ENCODE results near the gene RNF150. TPM values are rescaled to one million over a fixed set of nuclear protein-coding genes. Genes with fewer than 3 reads are reported as not detected.

Gene RNF150
- total and polyA plus RNA-seq, 2 of the 4 experiments (the other 2 are of a cell fraction): 6.2 to 18.1 TPM

DNA sequence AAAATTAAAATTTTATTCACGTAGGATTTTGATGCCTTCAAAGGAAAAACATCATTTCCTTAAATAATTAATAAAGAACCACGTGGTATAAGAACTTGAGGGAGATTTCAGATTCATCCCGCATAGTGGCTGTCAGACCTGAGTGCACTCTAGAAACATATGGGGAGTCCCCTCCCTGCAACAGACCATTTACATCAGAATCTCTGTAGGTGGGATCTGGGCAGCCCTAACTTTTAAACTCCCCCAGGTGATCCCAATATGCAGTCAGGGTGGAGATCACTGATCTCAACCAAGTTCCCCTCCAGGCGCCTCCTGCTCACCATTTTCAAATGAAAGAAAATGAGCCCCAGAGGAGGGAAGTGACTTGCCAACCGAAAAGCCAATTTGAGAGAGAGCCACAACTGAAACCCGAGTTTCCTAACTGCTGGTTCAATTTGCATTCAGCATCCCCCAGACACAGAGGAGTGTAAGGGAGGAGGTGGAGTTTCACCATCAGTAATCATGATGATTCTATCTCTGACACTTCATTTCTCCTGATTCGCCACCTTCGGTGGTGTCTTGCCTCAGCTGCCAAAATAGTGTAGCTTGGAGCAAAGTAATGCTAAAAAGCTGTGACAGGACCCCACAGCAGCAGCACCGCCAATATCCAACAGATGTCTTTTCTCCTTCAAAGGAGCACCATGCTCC lies 11.4 kb downstream of the RNF150 start:
- H2AFZ ChIP-seq (replicated peaks; ENCODE audit: low read length, poor library complexity): no peak overlapping the region
- BruUV-seq (replicated peaks): no TSS peak
- WGBS, 2 experiments (ENCODE audit: extremely low coverage in 2 of 2, insufficient read length in 1 of 2): no CpG with 5 or more reads among the region's 9 CpGs
- no peaks in the 10 kb centered on the region for H4K20me1 ChIP-seq (ENCODE audit: insufficient read depth, low read length)
- H3K56ac ChIP-seq (ENCODE audit: extremely low read depth, insufficient read depth, low read length): no peak overlapping the region
- TF ChIP-seq, protein P1, sequence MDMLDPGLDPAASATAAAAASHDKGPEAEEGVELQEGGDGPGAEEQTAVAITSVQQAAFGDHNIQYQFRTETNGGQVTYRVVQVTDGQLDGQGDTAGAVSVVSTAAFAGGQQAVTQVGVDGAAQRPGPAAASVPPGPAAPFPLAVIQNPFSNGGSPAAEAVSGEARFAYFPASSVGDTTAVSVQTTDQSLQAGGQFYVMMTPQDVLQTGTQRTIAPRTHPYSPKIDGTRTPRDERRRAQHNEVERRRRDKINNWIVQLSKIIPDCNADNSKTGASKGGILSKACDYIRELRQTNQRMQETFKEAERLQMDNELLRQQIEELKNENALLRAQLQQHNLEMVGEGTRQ (IDR thresholded peaks at IDR 0.05; ENCODE audit: low read depth, low read length): no peak
- TF ChIP-seq, protein P2, sequence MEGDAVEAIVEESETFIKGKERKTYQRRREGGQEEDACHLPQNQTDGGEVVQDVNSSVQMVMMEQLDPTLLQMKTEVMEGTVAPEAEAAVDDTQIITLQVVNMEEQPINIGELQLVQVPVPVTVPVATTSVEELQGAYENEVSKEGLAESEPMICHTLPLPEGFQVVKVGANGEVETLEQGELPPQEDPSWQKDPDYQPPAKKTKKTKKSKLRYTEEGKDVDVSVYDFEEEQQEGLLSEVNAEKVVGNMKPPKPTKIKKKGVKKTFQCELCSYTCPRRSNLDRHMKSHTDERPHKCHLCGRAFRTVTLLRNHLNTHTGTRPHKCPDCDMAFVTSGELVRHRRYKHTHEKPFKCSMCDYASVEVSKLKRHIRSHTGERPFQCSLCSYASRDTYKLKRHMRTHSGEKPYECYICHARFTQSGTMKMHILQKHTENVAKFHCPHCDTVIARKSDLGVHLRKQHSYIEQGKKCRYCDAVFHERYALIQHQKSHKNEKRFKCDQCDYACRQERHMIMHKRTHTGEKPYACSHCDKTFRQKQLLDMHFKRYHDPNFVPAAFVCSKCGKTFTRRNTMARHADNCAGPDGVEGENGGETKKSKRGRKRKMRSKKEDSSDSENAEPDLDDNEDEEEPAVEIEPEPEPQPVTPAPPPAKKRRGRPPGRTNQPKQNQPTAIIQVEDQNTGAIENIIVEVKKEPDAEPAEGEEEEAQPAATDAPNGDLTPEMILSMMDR (conservative IDR thresholded peaks at IDR 0.05; ENCODE audit: low read depth, low read length): no peak
- TF ChIP-seq RAD21 (IDR thresholded peaks at IDR 0.05; ENCODE audit: low read length) (no peak), NFE2L2 (IDR thresholded peaks at IDR 0.05; ENCODE audit: low read depth, low read length) (no peak), CEBPB (IDR thresholded peaks at IDR 0.05; ENCODE audit: low read depth, low read length) (no peak), RCOR1 (IDR thresholded peaks at IDR 0.05; ENCODE audit: insufficient replicate concordance, low read length) (no peak), MXI1 (IDR thresholded peaks at IDR 0.05; ENCODE audit: borderline replicate concordance, low read depth, low read length) (no peak), CHD1 (IDR thresholded peaks at IDR 0.05; ENCODE audit: low read depth, low read length) (no peak), POLR2A (IDR thresholded peaks at IDR 0.05; ENCODE audit: low read depth, low read length) (no peak), MAFK (IDR thresholded peaks at IDR 0.05; ENCODE audit: low read depth, low read length) (no peak), SMC3 (IDR thresholded peaks at IDR 0.05; ENCODE audit: low read depth, low read length) (no peak), MAZ (IDR thresholded peaks at IDR 0.05; ENCODE audit: borderline replicate concordance, low read depth, low read length) (no peak), FOS (IDR thresholded peaks at IDR 0.05; ENCODE audit: low read depth, low read length) (no peak), RFX5 (IDR thresholded peaks at IDR 0.05; ENCODE audit: low read depth, low read length) (no peak), BHLHE40 (IDR thresholded peaks at IDR 0.05; ENCODE audit: low read depth, low read length) (no peak)
- TF ChIP-seq, protein P3, sequence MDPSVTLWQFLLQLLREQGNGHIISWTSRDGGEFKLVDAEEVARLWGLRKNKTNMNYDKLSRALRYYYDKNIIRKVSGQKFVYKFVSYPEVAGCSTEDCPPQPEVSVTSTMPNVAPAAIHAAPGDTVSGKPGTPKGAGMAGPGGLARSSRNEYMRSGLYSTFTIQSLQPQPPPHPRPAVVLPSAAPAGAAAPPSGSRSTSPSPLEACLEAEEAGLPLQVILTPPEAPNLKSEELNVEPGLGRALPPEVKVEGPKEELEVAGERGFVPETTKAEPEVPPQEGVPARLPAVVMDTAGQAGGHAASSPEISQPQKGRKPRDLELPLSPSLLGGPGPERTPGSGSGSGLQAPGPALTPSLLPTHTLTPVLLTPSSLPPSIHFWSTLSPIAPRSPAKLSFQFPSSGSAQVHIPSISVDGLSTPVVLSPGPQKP (IDR thresholded peaks at IDR 0.05; ENCODE audit: borderline replicate concordance, low read depth, low read length): no peak
- H4K5ac ChIP-seq (ENCODE audit: low read depth, low read length): no peak overlapping the region; the same call in 1 of the 2 replicates
- H3K27ac ChIP-seq (ENCODE audit: insufficient read depth, low read length): no peak overlapping the region
- no peak overlapping the region for H3K18ac ChIP-seq (ENCODE audit: low read depth, low read length)
- intact Hi-C loops (cut with micrococcal nuclease) (no loop called here), dilution Hi-C loops (cut with HindIII; ENCODE audit: low sequenced_read_pairs, unreplicated experiment) (no loop called here), in situ Hi-C loops (cut with MboI; ENCODE audit: low sequenced_read_pairs) (no loop called here)
- H3K4me3 ChIP-seq (ENCODE audit: insufficient read depth, low read depth, low read length): no peak overlapping the region
- H3K4ac ChIP-seq (ENCODE audit: low read depth, low read length): no peak overlapping the region
- no peaks in the 10 kb centered on the region; the same call in 1 of the 2 replicates for H3K9me1 ChIP-seq (ENCODE audit: insufficient read depth, low read length)
- POLR2A ChIA-PET (ENCODE audit: unreplicated experiment): no interaction called here
- H3K14ac ChIP-seq (replicated peaks; ENCODE audit: low read depth, low read length): no peak overlapping the region
- H2AK5ac ChIP-seq (ENCODE audit: low read depth, low read length): no peak overlapping the region
- no peak overlapping the region for H2AK9ac ChIP-seq (replicated peaks; ENCODE audit: low read depth, low read length, poor library complexity)
- no peak overlapping the region for H3K4me2 ChIP-seq (ENCODE audit: low read depth, low read length)
- ATAC-seq (ENCODE audit: low read depth) (no peak), DNase-seq (no peak)
- no peak overlapping the region for H3K23ac ChIP-seq (ENCODE audit: low read depth, low read length)
- H3K27me3 ChIP-seq (ENCODE audit: control insufficient read depth, insufficient read depth, low read length): no peaks in the 10 kb centered on the region
- no peak overlapping the region for H4K8ac ChIP-seq (ENCODE audit: low read depth in 2 of 2, low read length in 2 of 2)
- no peaks in the 10 kb centered on the region for H3K9me3 ChIP-seq (ENCODE audit: control insufficient read depth, insufficient read depth, low read length)
- no peak overlapping the region for H2BK5ac ChIP-seq (ENCODE audit: low read depth, low read length, poor library complexity, severe bottlenecking)
- no peak overlapping the region for H2BK20ac ChIP-seq (ENCODE audit: low read depth, low read length)
- H2BK15ac ChIP-seq (ENCODE audit: low read depth, low read length): no peak overlapping the region
- no peak overlapping the region for H4K91ac ChIP-seq (ENCODE audit: insufficient read depth, low read depth, low read length)
- CTCF ChIA-PET: interaction anchor here (0.8 kb wide), 1 partner anchor 12 kb away, joined by 6 read pairs; the partner anchor contains the start of gene RNF150
- no peak overlapping the region for H3K9ac ChIP-seq (ENCODE audit: low read depth, low read length)
- no peak overlapping the region for H2BK120ac ChIP-seq (ENCODE audit: low read depth, low read length)
- peaks cover 0 to 2% of the 10 kb centered on the region in 2 experiments; a peak in 2 of 4 replicates for H3K79me1 ChIP-seq (ENCODE audit: low read depth in 1 of 2, low read length in 2 of 2)
- peaks cover 3% of the 10 kb centered on the region; the same call in 1 of the 2 replicates for H3K4me1 ChIP-seq (ENCODE audit: control insufficient read depth, insufficient read depth, low read length)
- H3K36me3 ChIP-seq (ENCODE audit: control insufficient read depth, insufficient read depth, low read length): no peaks in the 10 kb centered on the region
